ENCODE results near the gene OXA1L. TPM values are rescaled to one million over a fixed set of nuclear protein-coding genes. Genes with fewer than 3 reads are reported as not detected.

OXA1L gene
- total RNA-seq, 1 donor from 2014 or later = 75.7 TPM

DNA sequence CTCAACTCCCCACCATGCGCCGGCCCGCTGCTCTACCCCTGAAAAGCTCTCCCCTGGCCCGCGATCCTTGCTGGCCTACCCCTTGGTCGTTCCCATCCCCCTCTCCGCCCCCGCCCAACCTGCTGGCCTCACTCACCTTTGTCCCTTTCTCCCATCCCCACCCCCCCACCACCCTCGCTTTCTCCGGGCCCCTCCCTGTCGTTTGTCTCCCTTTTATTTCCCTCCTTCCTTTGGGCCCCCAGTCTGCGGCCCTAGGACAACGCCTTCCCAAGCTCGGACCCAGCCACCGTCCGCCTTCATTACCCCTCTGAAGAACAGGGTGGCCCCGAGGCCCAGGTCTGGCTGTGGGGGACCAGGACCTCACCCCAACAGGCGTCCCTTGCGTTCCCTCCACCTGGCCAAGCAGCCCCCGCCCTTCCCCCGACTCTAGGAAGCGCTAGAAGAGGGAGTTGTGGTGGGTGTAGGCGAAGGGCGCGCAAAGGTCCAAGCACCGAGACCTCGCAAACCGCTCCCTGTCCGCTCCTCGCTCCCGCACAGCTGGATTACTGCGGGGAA is 55.6 kb downstream of the OXA1L start:
- no peaks in the 10 kb centered on the region for H3K9me3 Mint-ChIP-seq (ENCODE audit: low read depth)
- no peak overlapping the region for H3K4me3 Mint-ChIP-seq (ENCODE audit: unreplicated experiment)
- H3K4me1 Mint-ChIP-seq (ENCODE audit: low read depth) = peaks cover 49% of the 10 kb centered on the region

More for the DNA sequence above, 55.6 kb downstream of the OXA1L start:
- DNase-seq (ENCODE audit: low spot score) = no peak
- TF ChIP-seq, protein P1, sequence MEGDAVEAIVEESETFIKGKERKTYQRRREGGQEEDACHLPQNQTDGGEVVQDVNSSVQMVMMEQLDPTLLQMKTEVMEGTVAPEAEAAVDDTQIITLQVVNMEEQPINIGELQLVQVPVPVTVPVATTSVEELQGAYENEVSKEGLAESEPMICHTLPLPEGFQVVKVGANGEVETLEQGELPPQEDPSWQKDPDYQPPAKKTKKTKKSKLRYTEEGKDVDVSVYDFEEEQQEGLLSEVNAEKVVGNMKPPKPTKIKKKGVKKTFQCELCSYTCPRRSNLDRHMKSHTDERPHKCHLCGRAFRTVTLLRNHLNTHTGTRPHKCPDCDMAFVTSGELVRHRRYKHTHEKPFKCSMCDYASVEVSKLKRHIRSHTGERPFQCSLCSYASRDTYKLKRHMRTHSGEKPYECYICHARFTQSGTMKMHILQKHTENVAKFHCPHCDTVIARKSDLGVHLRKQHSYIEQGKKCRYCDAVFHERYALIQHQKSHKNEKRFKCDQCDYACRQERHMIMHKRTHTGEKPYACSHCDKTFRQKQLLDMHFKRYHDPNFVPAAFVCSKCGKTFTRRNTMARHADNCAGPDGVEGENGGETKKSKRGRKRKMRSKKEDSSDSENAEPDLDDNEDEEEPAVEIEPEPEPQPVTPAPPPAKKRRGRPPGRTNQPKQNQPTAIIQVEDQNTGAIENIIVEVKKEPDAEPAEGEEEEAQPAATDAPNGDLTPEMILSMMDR (IDR thresholded peaks at IDR 0.05) = no peak
- Mint-ChIP-seq H3K27ac (ENCODE audit: unreplicated experiment) (peak overlapping the region; percentile 89), H3K27me3 (ENCODE audit: low read depth) (no peaks in the 10 kb centered on the region), H3K36me3 (ENCODE audit: low read depth) (no peaks in the 10 kb centered on the region)

Other genes with a start within 250 kb of the OXA1L start
- 248 to 266 TPM (median 253 TPM) in 3 replicates for gene DAD1, start 177.5 kb upstream of the OXA1L start, total RNA-seq
- gene ABHD4, start 168.4 kb upstream of the OXA1L start, total RNA-seq = 52.1 to 89.9 TPM (median 88.0 TPM) in 3 replicates
- not detected in 3 replicates for gene OR6J1, start 122.3 kb upstream of the OXA1L start, total RNA-seq
- 0.46 to 1.5 TPM (median 1.5 TPM) in 3 replicates for gene SLC7A7, start 48.7 kb downstream of the OXA1L start, total RNA-seq
- 71.5 to 93.2 TPM (median 74.7 TPM) in 3 replicates for gene MRPL52, start 63.2 kb downstream of the OXA1L start, total RNA-seq
- gene MMP14, start 69.9 kb downstream of the OXA1L start, total RNA-seq = 486 to 1,030 TPM (median 987 TPM) in 3 replicates
- 124 to 168 TPM (median 167 TPM) in 3 replicates for gene LRP10, start 105.1 kb downstream of the OXA1L start, total RNA-seq
- gene REM2, start 116.5 kb downstream of the OXA1L start, total RNA-seq = 0.10 TPM in 1 of 3 replicates, not detected in the others
- gene RBM23, start 152.5 kb downstream of the OXA1L start, total RNA-seq = 51.3 to 72.0 TPM (median 53.1 TPM) in 3 replicates
- 42.0 to 59.5 TPM (median 50.4 TPM) in 3 replicates for gene PRMT5, start 162.7 kb downstream of the OXA1L start, total RNA-seq
- gene HAUS4, start 190.4 kb downstream of the OXA1L start, total RNA-seq = 27.6 to 35.2 TPM (median 29.3 TPM) in 3 replicates
- 56.5 to 124 TPM (median 124 TPM) in 3 replicates for gene AJUBA, start 215.9 kb downstream of the OXA1L start, total RNA-seq
- 6.0 to 7.6 TPM (median 6.0 TPM) in 3 replicates for gene C14orf93, start 243.5 kb downstream of the OXA1L start, total RNA-seq

Measured in chondrocyte (in vitro differentiated cells).